ENCODE results near the gene CTSC. TPM values are rescaled to one million over a fixed set of nuclear protein-coding genes. Genes with fewer than 3 reads are reported as not detected.

CTSC gene
- total RNA-seq, 4 donors from 2014 or later = 22.1 to 59.0 (median 24.9) TPM

- WGBS = 50% methylated on average over 2 of the region's 2 CpGs
- H3K9me3 ChIP-seq = no peaks in the 10 kb centered on the region
- TF ChIP-seq POLR2AphosphoS5 (IDR thresholded peaks at IDR 0.05) (no peak), CTCF (IDR thresholded peaks at IDR 0.05) (no peak), EP300 (IDR thresholded peaks at IDR 0.05) (no peak), POLR2A (IDR thresholded peaks at IDR 0.05; ENCODE audit: low read depth) (no peak)
- H3K27me3 ChIP-seq = no peaks in the 10 kb centered on the region
- intact Hi-C loops (cut with DNase I) = no loop called here
- H3K4me1 ChIP-seq = peaks cover 0 to 10% (median 1%) of the 10 kb centered on the region in 4 donors
- H3K27ac ChIP-seq (replicated peaks in 1 of 4) = no peak overlapping the region
- no peak for DNase-seq (ENCODE audit: extremely low spot score)
- no peak overlapping the region for H3K4me3 ChIP-seq
- H3K36me3 ChIP-seq = no peaks in the 10 kb centered on the region
Measured at GRCh38 chr11:88355887-88356286, 18.4 kb upstream of the CTSC start.

- H3K4me1 ChIP-seq = peaks cover 0 to 10% (median 1%) of the 10 kb centered on the region in 4 donors
- 75% methylated on average over 2 of the region's 2 CpGs for WGBS
- H3K27me3 ChIP-seq = no peaks in the 10 kb centered on the region
- no peak for TF ChIP-seq EP300 (IDR thresholded peaks at IDR 0.05)
- no peak for TF ChIP-seq POLR2A (IDR thresholded peaks at IDR 0.05; ENCODE audit: low read depth)
- TF ChIP-seq POLR2AphosphoS5 (IDR thresholded peaks at IDR 0.05) = no peak
- no peak for TF ChIP-seq CTCF (IDR thresholded peaks at IDR 0.05)
- H3K9me3 ChIP-seq = no peaks in the 10 kb centered on the region
- no peak overlapping the region for H3K4me3 ChIP-seq
- no peak overlapping the region for H3K27ac ChIP-seq (replicated peaks in 1 of 4)
- H3K36me3 ChIP-seq = no peaks in the 10 kb centered on the region
- DNase-seq (ENCODE audit: extremely low spot score) = no peak
- intact Hi-C loops (cut with DNase I) = no loop called here
Measured at GRCh38 chr11:88354912-88355311, 17.4 kb upstream of the CTSC start.

GRCh38 chr11:88353835-88354496 lies 16.4 kb upstream of the CTSC start:
- WGBS = 58% methylated on average over 4 of the region's 4 CpGs
- H3K27me3 ChIP-seq = no peaks in the 10 kb centered on the region

GRCh38 chr11:88353386-88353785 lies 15.8 kb upstream of the CTSC start:
- DNase-seq (ENCODE audit: extremely low spot score) = no peak
- intact Hi-C loops (cut with DNase I) = no loop called here
- H3K4me1 ChIP-seq = peaks cover 0 to 10% (median 8%) of the 10 kb centered on the region in 4 donors
- TF ChIP-seq CTCF (IDR thresholded peaks at IDR 0.05) (no peak), POLR2A (IDR thresholded peaks at IDR 0.05; ENCODE audit: low read depth) (no peak), POLR2AphosphoS5 (IDR thresholded peaks at IDR 0.05) (no peak), EP300 (IDR thresholded peaks at IDR 0.05) (no peak)
- no peaks in the 10 kb centered on the region for H3K9me3 ChIP-seq
- no peaks in the 10 kb centered on the region for H3K27me3 ChIP-seq
- no peak overlapping the region for H3K27ac ChIP-seq (replicated peaks in 1 of 4)
- H3K4me3 ChIP-seq = no peak overlapping the region
- WGBS = 88% methylated on average over 3 of the region's 3 CpGs
- H3K36me3 ChIP-seq = no peaks in the 10 kb centered on the region

More at GRCh38 chr11:88353835-88354496, 16.4 kb upstream of the CTSC start:
- Histone ChIP-seq H3K4me3 (no peak overlapping the region), H3K27ac (replicated peaks in 1 of 4) (no peak overlapping the region), H3K9me3 (no peaks in the 10 kb centered on the region), H3K36me3 (no peaks in the 10 kb centered on the region), H3K4me1 (peaks cover 0 to 10% (median 6%) of the 10 kb centered on the region in 4 donors)
- intact Hi-C loops (cut with DNase I) = no loop called here
- DNase-seq (ENCODE audit: extremely low spot score) = no peak
- TF ChIP-seq POLR2AphosphoS5 (IDR thresholded peaks at IDR 0.05) = no peak
- no peak for TF ChIP-seq EP300 (IDR thresholded peaks at IDR 0.05)
- no peak for TF ChIP-seq POLR2A (IDR thresholded peaks at IDR 0.05; ENCODE audit: low read depth)
- no peak for TF ChIP-seq CTCF (IDR thresholded peaks at IDR 0.05)

GRCh38 chr11:88352139-88352538 lies 14.6 kb upstream of the CTSC start:
- Histone ChIP-seq H3K9me3 (no peaks in the 10 kb centered on the region), H3K36me3 (no peaks in the 10 kb centered on the region), H3K27ac (replicated peaks in 1 of 4) (no peak overlapping the region), H3K4me1 (peaks cover 0 to 10% (median 8%) of the 10 kb centered on the region in 4 donors), H3K27me3 (no peaks in the 10 kb centered on the region), H3K4me3 (no peak overlapping the region)
- intact Hi-C loops (cut with DNase I) = no loop called here
- TF ChIP-seq CTCF (IDR thresholded peaks at IDR 0.05) (no peak), EP300 (IDR thresholded peaks at IDR 0.05) (no peak), POLR2AphosphoS5 (IDR thresholded peaks at IDR 0.05) (no peak), POLR2A (IDR thresholded peaks at IDR 0.05; ENCODE audit: low read depth) (no peak)
- no peak for DNase-seq (ENCODE audit: extremely low spot score)
